ENCODE data around the gene PPP2R5B. TPM values are rescaled to one million over a fixed set of nuclear protein-coding genes. Genes with fewer than 3 reads are reported as not detected.
A peak's percentile ranks its signal among the peaks of the same experiment; 100 is the strongest.

The PPP2R5B gene
- total RNA-seq, 1 experiment from 2014 or later = 7.4 TPM

GRCh38 chr11:64936539-64936938 is 12.1 kb downstream of the PPP2R5B start:
- no peak overlapping the region for H3K4me3 ChIP-seq (ENCODE audit: low read depth, low read length)
- H3K36me3 ChIP-seq (ENCODE audit: control insufficient read depth, insufficient read depth, low read length) = no peaks in the 10 kb centered on the region
- TF ChIP-seq, protein P1, sequence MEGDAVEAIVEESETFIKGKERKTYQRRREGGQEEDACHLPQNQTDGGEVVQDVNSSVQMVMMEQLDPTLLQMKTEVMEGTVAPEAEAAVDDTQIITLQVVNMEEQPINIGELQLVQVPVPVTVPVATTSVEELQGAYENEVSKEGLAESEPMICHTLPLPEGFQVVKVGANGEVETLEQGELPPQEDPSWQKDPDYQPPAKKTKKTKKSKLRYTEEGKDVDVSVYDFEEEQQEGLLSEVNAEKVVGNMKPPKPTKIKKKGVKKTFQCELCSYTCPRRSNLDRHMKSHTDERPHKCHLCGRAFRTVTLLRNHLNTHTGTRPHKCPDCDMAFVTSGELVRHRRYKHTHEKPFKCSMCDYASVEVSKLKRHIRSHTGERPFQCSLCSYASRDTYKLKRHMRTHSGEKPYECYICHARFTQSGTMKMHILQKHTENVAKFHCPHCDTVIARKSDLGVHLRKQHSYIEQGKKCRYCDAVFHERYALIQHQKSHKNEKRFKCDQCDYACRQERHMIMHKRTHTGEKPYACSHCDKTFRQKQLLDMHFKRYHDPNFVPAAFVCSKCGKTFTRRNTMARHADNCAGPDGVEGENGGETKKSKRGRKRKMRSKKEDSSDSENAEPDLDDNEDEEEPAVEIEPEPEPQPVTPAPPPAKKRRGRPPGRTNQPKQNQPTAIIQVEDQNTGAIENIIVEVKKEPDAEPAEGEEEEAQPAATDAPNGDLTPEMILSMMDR (IDR thresholded peaks at IDR 0.05; ENCODE audit: insufficient read depth in 1 of 2, low read depth in 1 of 2, low read length in 1 of 2, severe bottlenecking in 1 of 2, unreplicated experiment in 1 of 2) = no peak
- Mint-ChIP-seq H3K27ac (ENCODE audit: unreplicated experiment) (no peak overlapping the region), H3K4me1 (ENCODE audit: low read depth, unreplicated experiment) (peaks cover 20% of the 10 kb centered on the region), H3K9me3 (ENCODE audit: unreplicated experiment) (no peaks in the 10 kb centered on the region), H3K27me3 (ENCODE audit: insufficient read depth, unreplicated experiment) (peaks cover 2% of the 10 kb centered on the region), H3K4me3 (ENCODE audit: unreplicated experiment) (no peak overlapping the region), H3K36me3 (ENCODE audit: insufficient read depth, unreplicated experiment) (no peaks in the 10 kb centered on the region)
- CTCF ChIA-PET = no interaction called here
- DNase-seq = no peak
- no TSS peak for BruUV-seq (replicated peaks)
- no peaks in the 10 kb centered on the region for H3K27me3 ChIP-seq (replicated peaks; ENCODE audit: control insufficient read depth, insufficient read depth, low read length)
- POLR2A ChIA-PET = interaction anchor here (0.7 kb wide), 1 partner anchor 11 kb away, joined by 3 read pairs; no protein-coding TSS in a partner anchor
- H3K9me3 ChIP-seq = no peaks in the 10 kb centered on the region
- peaks cover 19% of the 10 kb centered on the region for H3K4me1 ChIP-seq
- intact Hi-C loops (cut with micrococcal nuclease; ENCODE audit: unreplicated experiment) = no loop called here

DNA sequence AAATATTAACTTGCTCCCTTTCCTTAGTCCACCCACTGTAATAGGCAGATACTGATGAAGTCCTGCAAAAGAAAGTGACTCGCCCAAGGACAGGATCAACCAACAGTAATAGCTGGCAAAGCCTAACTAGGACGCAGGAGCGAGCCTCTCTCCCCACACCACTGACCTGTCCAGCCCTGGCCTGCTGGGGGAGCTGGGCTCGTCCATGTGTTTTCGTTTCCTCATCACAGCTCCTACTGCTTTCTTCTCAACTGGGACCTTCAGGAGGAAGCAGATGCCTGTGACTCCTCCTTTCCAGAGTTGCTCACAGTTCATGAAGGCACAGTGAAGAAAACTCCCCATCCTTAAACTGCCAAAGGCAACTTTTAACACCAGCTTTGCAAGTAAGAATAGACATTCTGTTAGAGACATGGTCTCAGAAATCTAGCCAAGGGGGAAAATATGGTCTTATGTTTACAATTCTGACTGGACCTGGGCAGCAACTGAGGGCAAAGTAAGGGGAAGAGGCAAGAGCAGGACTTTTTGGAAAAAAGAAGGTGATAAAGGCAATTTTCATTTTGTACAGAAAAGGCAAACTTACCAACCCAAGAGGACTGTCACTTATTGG is 22.8 kb downstream of the PPP2R5B start:
- intact Hi-C loops (cut with micrococcal nuclease; ENCODE audit: unreplicated experiment) = no loop called here

DNA sequence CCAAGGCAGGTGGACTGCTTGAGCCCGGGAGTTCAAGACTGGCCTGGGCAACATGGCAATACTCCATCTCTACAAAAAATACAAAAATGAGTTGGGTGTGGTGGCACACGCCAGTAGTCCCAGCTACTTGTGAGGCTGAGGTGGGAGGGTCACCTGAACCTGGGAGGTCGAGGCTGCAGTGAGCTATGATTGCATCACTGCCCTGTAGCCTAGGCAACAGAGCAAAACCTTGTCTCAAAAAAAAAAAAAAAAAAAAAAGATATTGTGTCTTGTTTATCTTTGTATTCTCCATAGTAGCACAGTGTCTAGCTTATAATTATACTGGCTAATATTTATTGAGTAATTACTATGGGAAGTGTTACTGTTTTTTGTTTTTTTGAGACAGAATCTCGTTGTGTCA is 27.0 kb downstream of the PPP2R5B start:
- Mint-ChIP-seq H3K36me3 (ENCODE audit: insufficient read depth, unreplicated experiment) (no peaks in the 10 kb centered on the region), H3K9me3 (ENCODE audit: unreplicated experiment) (no peaks in the 10 kb centered on the region), H3K4me1 (ENCODE audit: low read depth, unreplicated experiment) (no peaks in the 10 kb centered on the region), H3K27me3 (ENCODE audit: insufficient read depth, unreplicated experiment) (peaks cover 8% of the 10 kb centered on the region), H3K4me3 (ENCODE audit: unreplicated experiment) (no peak overlapping the region), H3K27ac (ENCODE audit: unreplicated experiment) (no peak overlapping the region)
- Histone ChIP-seq H3K4me1 (no peaks in the 10 kb centered on the region), H3K27me3 (replicated peaks; ENCODE audit: control insufficient read depth, insufficient read depth, low read length) (no peaks in the 10 kb centered on the region), H3K9me3 (no peaks in the 10 kb centered on the region), H3K36me3 (ENCODE audit: control insufficient read depth, insufficient read depth, low read length) (no peaks in the 10 kb centered on the region), H3K4me3 (ENCODE audit: low read depth, low read length) (no peak overlapping the region)
- ChIA-PET CTCF (no interaction called here), POLR2A (no interaction called here)
- no peak for DNase-seq
- BruUV-seq (replicated peaks) = no TSS peak
- TF ChIP-seq, protein P1 (IDR thresholded peaks at IDR 0.05; ENCODE audit: insufficient read depth in 1 of 2, low read depth in 1 of 2, low read length in 1 of 2, severe bottlenecking in 1 of 2, unreplicated experiment in 1 of 2) = no peak
- intact Hi-C loops (cut with micrococcal nuclease; ENCODE audit: unreplicated experiment) = no loop called here

More for the DNA sequence above, 22.8 kb downstream of the PPP2R5B start:
- CTCF ChIA-PET = interaction anchor here (0.9 to 1.1 kb wide), 2 partner anchors 58 to 66 kb away, joined by 3 to 4 read pairs; no protein-coding TSS in a partner anchor
- Histone ChIP-seq H3K4me3 (ENCODE audit: low read depth, low read length) (no peak overlapping the region), H3K9me3 (no peaks in the 10 kb centered on the region), H3K4me1 (no peaks in the 10 kb centered on the region), H3K27me3 (replicated peaks; ENCODE audit: control insufficient read depth, insufficient read depth, low read length) (no peaks in the 10 kb centered on the region), H3K36me3 (ENCODE audit: control insufficient read depth, insufficient read depth, low read length) (no peaks in the 10 kb centered on the region)
- H3K4me1 Mint-ChIP-seq (ENCODE audit: low read depth, unreplicated experiment) = no peaks in the 10 kb centered on the region
- H3K4me3 Mint-ChIP-seq (ENCODE audit: unreplicated experiment) = no peak overlapping the region
- H3K27me3 Mint-ChIP-seq (ENCODE audit: insufficient read depth, unreplicated experiment) = peaks cover 18% of the 10 kb centered on the region
- TF ChIP-seq, protein P1 (IDR thresholded peaks at IDR 0.05; ENCODE audit: insufficient read depth in 1 of 2, low read depth in 1 of 2, low read length in 1 of 2, severe bottlenecking in 1 of 2, unreplicated experiment in 1 of 2) = peak in 1 of 2 experiments; percentile 12
- no peaks in the 10 kb centered on the region for H3K36me3 Mint-ChIP-seq (ENCODE audit: insufficient read depth, unreplicated experiment)
- DNase-seq = peak in 1 of 2 experiments; percentile 22
- POLR2A ChIA-PET = interaction anchor here (0.6 kb wide), 1 partner anchor 11 kb away, joined by 3 read pairs; no protein-coding TSS in a partner anchor
- H3K27ac Mint-ChIP-seq (ENCODE audit: unreplicated experiment) = no peak overlapping the region
- no TSS peak for BruUV-seq (replicated peaks)
- no peaks in the 10 kb centered on the region for H3K9me3 Mint-ChIP-seq (ENCODE audit: unreplicated experiment)

Data from Caco-2 (cell line).